CD14-positive monocyte (primary cell): ENCODE measurements around the gene ZFYVE28. TPM values are rescaled to one million over a fixed set of nuclear protein-coding genes. Genes with fewer than 3 reads are reported as not detected.
A peak's percentile ranks its signal among the peaks of the same experiment; 100 is the strongest.
"Not testable (repeated sequence)": the region's sequence is repeated elsewhere in the genome, so short reads cannot be mapped to it uniquely, and the experiment has no call there.

Source experiments
- DNase-seq, 3 donors: peaks; one replicate each; pipeline ENCODE4 v3.0.0-alpha.2; 2011 to 2022
- H2AFZ ChIP-seq: 2 replicates; pipeline ENCODE4 v1.6.0; 2012; ENCODE audit warnings: mild to moderate bottlenecking, low read depth, low read length, inconsistent platforms; ENCODE audit not compliant: insufficient read depth, poor library complexity, severe bottlenecking
- H3K27ac ChIP-seq, 2 donors: 1 replicate in 1 of 2; 2 replicates in 1 of 2; pipeline ENCODE4 v1.5.1; 2012 to 2013; ENCODE audit warnings: low read length in 2 of 2, control low read depth in 1 of 2, inconsistent platforms in 1 of 2, low read depth in 1 of 2, mild to moderate bottlenecking in 1 of 2
- H3K27me3 ChIP-seq, 2 donors: one replicate each; pipeline versions ENCODE4 v1.6.0 to v1.6.1; 2011 to 2013; ENCODE audit warnings: low read length in 2 of 2; ENCODE audit not compliant: control insufficient read depth in 2 of 2, insufficient read depth in 2 of 2
- H3K36me3 ChIP-seq, 2 donors: replicated peaks in 1 of 2; 1 replicate in 1 of 2; 2 replicates in 1 of 2; pipeline versions ENCODE4 v1.5.1 to v1.6.1; 2012 to 2013; ENCODE audit warnings: low read length in 2 of 2, control low read depth in 1 of 2, inconsistent platforms in 1 of 2, mild to moderate bottlenecking in 1 of 2; ENCODE audit not compliant: insufficient read depth in 2 of 2, control insufficient read depth in 1 of 2
- H3K4me1 ChIP-seq, 2 donors: 1 replicate in 1 of 2; 2 replicates in 1 of 2; pipeline versions ENCODE4 v1.5.1 to v1.6.1; 2012 to 2013; ENCODE audit warnings: low read length in 2 of 2, control low read depth in 1 of 2, inconsistent platforms in 1 of 2, mild to moderate bottlenecking in 1 of 2, moderate library complexity in 1 of 2; ENCODE audit not compliant: insufficient read depth in 2 of 2, control insufficient read depth in 1 of 2
- H3K4me2 ChIP-seq: replicated peaks from 2 replicates; pipeline ENCODE3; 2012; ENCODE audit warnings: low read length, moderate library complexity, mild to moderate bottlenecking; ENCODE audit not compliant: poor library complexity, severe bottlenecking; ENCODE audit errors: extremely low read depth
- H3K4me3 ChIP-seq, 3 experiments: fragments of 200-600 bp in 1 of 3; sonication (generic) in 1 of 3; replicated peaks in 1 of 3; 1 replicate in 2 of 3; 2 replicates in 1 of 3; pipeline ENCODE4 v1.5.1; 2011 to 2013; ENCODE audit warnings: low read length in 3 of 3, mild to moderate bottlenecking in 3 of 3, control low read depth in 2 of 3, low read depth in 2 of 3, inconsistent platforms in 1 of 3, moderate library complexity in 1 of 3
- H3K79me2 ChIP-seq: 2 replicates; pipeline ENCODE4 v1.6.0; 2012; ENCODE audit warnings: mild to moderate bottlenecking, control low read depth, inconsistent platforms, low read length, moderate library complexity; ENCODE audit not compliant: insufficient read depth
- H3K9ac ChIP-seq: 2 replicates; pipeline ENCODE4 v1.6.0; 2017; ENCODE audit warnings: low read length, mild to moderate bottlenecking; ENCODE audit not compliant: insufficient read depth, poor library complexity, severe bottlenecking
- H3K9me3 ChIP-seq, 2 donors: replicated peaks in 1 of 2; 1 replicate in 1 of 2; 2 replicates in 1 of 2; pipeline versions ENCODE4 v1.5.1 to v1.6.1; 2012 to 2013; ENCODE audit warnings: low read length in 2 of 2, control low read depth in 1 of 2; ENCODE audit not compliant: control insufficient read depth in 1 of 2, insufficient read depth in 1 of 2
- H4K20me1 ChIP-seq: 2 replicates; pipeline ENCODE4 v1.6.0; 2012; ENCODE audit warnings: mild to moderate bottlenecking, low read length, control low read depth, moderate library complexity; ENCODE audit not compliant: insufficient read depth
- H3K27ac Mint-ChIP-seq, 7 donors: one replicate each; pipeline ENCODE4 v1.8.0; 2020; ENCODE audit warnings: mild to moderate bottlenecking in 7 of 7, mixed read lengths in 7 of 7, moderate library complexity in 6 of 7, inconsistent platforms in 2 of 7
- H3K27me3 Mint-ChIP-seq, 3 donors: one replicate each; pipeline ENCODE4 v1.8.0; 2021 to 2022; ENCODE audit warnings: low read depth in 3 of 3, mild to moderate bottlenecking in 3 of 3, mixed read lengths in 3 of 3, moderate library complexity in 3 of 3, inconsistent platforms in 1 of 3
- H3K36me3 Mint-ChIP-seq, 2 donors: one replicate each; pipeline ENCODE4 v1.8.0; 2020; ENCODE audit warnings: mixed read lengths in 2 of 2, inconsistent platforms in 1 of 2, mild to moderate bottlenecking in 1 of 2
- H3K4me1 Mint-ChIP-seq: one replicate; pipeline ENCODE4 v1.8.0; 2020; ENCODE audit warnings: mild to moderate bottlenecking, mixed read lengths
- H3K4me3 Mint-ChIP-seq, 2 donors: one replicate each; pipeline ENCODE4 v1.8.0; 2020; ENCODE audit warnings: mild to moderate bottlenecking in 2 of 2, mixed read lengths in 2 of 2, moderate library complexity in 1 of 2
- H3K9me3 Mint-ChIP-seq, 7 donors: one replicate each; pipeline ENCODE4 v1.8.0; 2020 to 2022; ENCODE audit warnings: mixed read lengths in 7 of 7, mild to moderate bottlenecking in 6 of 7, moderate library complexity in 6 of 7, inconsistent platforms in 2 of 7
- WGBS: methylation state at CpG from one replicate; pipeline ENCODE4 v1.1.5; 2013; ENCODE audit warnings: missing lambda C conversion rate; ENCODE audit not compliant: insufficient coverage; 5-methylcytosine and 5-hydroxymethylcytosine counted together
- intact Hi-C, 2 donors: fragments of 100-400 bp; cut with micrococcal nuclease; formaldehyde crosslinking; loops; one replicate each; pipeline versions ENCODE4 v1.15.0 to v1.15.1; 2023
- polyA plus RNA-seq, 3 donors: library from polyadenylated mRNA; depleted of rRNA in 1 of 3; unstranded in 2 of 3; stranded (reverse) in 1 of 3; fragments of 300-500 nt in 2 of 3; fragments of >200 nt in 1 of 3; fragmentation: Illumina TruSeq in 2 of 3; gene quantifications; 1 replicate in 2 of 3; 2 replicates in 1 of 3; pipeline ENCODE4 v1.2.3, GENCODE V29; 2012 to 2021
- TF ChIP-seq, protein P1 (sequence below): fragments of 200-600 bp; IDR thresholded peaks from one replicate; pipeline ENCODE4 v1.8.0; 2022; ENCODE audit warnings: antibody characterized with exemption, mild to moderate bottlenecking

The ZFYVE28 gene
- polyA plus RNA-seq, 3 donors: 1.0 to 4.4 (median 1.1) TPM

DNA sequence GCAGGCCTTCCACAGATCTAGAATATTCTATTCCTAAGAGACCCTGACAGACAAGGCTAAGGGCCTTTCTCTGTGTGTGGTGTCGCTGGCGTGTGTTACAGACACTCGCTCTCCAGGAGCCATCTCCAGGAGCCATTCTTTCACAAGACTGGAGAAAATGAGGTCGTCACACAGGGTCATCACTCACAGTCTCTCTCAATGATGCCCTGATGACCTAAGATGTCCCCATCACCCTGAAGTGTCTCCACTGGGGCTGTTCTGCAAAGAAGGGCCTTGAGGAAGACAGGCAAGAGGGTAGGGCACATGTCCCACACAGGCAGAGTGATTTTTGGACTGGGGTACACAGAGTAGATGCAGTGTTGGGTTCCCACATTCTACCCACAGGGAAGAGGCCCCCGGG, 34.7 kb downstream of the ZFYVE28 start:
- no peak overlapping the region for H2AFZ ChIP-seq
- no peak overlapping the region for H3K4me3 Mint-ChIP-seq
- no peak overlapping the region for H3K4me3 ChIP-seq

DNA sequence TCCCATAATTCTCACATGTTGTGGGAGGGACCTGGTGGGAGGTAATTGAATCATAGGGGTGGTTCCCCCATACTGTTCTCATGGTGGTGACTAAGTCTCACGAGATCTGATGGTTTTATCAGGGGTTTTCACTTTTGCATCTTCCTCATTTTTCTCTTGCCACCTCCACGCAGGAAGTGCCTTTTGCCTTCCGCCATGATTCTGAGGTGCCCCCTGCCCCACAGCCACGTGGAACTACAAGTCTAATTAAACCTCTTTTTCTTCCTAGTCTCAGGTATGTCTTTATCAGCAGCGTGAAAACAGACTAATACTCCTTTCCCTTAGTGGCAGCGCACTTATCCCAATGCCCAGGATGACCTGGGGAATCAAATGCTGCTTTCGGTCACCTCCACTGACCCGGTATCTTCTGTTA, 35.2 kb downstream of the ZFYVE28 start:
- H3K4me3 ChIP-seq, H3K36me3 ChIP-seq, H3K27me3 ChIP-seq, H3K9ac ChIP-seq, H3K4me2 ChIP-seq, H3K9me3 ChIP-seq, H4K20me1 ChIP-seq, H3K27me3 Mint-ChIP-seq, H3K36me3 Mint-ChIP-seq, H3K27ac ChIP-seq, intact Hi-C loops, H3K4me1 ChIP-seq, H3K79me2 ChIP-seq, H2AFZ ChIP-seq: not testable (repeated sequence)
- Mint-ChIP-seq H3K27ac (peak overlapping the region in 5 of 7 donors; percentile 15 to 90 (median 70)), H3K4me3 (peak overlapping the region in 1 of 2 donors; percentile 39), H3K9me3 (peaks cover 0 to 22% (median 10%) of the 10 kb centered on the region in 7 donors), H3K4me1 (peaks cover 14% of the 10 kb centered on the region)
- peak; percentile 40 to 83 (median 53) for DNase-seq
- 83% methylated on average over 4 of the region's 8 CpGs for WGBS

More for the DNA sequence above, 34.7 kb downstream of the ZFYVE28 start:
- Histone ChIP-seq H3K4me1 (no peaks in the 10 kb centered on the region), H3K4me2 (no peak overlapping the region), H3K27me3 (no peaks in the 10 kb centered on the region), H4K20me1 (no peaks in the 10 kb centered on the region), H3K9me3 (no peaks in the 10 kb centered on the region), H3K9ac (no peak overlapping the region), H3K79me2 (no peaks in the 10 kb centered on the region), H3K27ac (no peak overlapping the region), H3K36me3 (no peaks in the 10 kb centered on the region)
- Mint-ChIP-seq H3K9me3 (peaks cover 0 to 22% (median 10%) of the 10 kb centered on the region in 7 donors), H3K27me3 (peaks cover 2 to 5% (median 5%) of the 10 kb centered on the region in 3 donors), H3K27ac (peak overlapping the region in 5 of 7 donors; percentile 13 to 90 (median 41)), H3K36me3 (peaks cover 0 to 4% of the 10 kb centered on the region in 2 donors), H3K4me1 (peaks cover 14% of the 10 kb centered on the region)
- peak in 1 of 3 donors; percentile 59 for DNase-seq
- intact Hi-C loops: no loop called here
- WGBS: 94% methylated on average over 4 of the region's 5 CpGs
- TF ChIP-seq, protein P1, sequence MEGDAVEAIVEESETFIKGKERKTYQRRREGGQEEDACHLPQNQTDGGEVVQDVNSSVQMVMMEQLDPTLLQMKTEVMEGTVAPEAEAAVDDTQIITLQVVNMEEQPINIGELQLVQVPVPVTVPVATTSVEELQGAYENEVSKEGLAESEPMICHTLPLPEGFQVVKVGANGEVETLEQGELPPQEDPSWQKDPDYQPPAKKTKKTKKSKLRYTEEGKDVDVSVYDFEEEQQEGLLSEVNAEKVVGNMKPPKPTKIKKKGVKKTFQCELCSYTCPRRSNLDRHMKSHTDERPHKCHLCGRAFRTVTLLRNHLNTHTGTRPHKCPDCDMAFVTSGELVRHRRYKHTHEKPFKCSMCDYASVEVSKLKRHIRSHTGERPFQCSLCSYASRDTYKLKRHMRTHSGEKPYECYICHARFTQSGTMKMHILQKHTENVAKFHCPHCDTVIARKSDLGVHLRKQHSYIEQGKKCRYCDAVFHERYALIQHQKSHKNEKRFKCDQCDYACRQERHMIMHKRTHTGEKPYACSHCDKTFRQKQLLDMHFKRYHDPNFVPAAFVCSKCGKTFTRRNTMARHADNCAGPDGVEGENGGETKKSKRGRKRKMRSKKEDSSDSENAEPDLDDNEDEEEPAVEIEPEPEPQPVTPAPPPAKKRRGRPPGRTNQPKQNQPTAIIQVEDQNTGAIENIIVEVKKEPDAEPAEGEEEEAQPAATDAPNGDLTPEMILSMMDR: no peak

DNA sequence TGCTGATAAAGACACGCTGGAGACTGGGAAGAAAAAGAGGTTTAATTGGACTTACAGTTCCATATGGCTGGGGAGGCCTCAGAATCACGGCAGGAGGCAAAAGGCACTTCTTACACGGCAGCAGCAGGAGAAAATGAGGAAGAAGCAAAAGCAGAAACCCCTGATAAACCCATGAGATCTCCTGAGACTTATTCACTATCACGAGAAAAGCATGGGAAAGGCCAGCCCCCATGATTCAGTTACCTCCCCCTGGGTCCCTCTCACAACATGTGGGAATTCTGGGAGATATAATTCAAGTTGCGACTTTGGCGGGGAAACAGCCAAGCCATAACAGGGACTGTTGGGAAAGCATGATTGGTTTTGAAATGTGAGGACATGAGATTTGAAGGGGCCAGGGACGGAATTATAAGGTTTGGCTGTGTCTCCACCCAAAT, 35.7 kb downstream of the ZFYVE28 start:
- Mint-ChIP-seq H3K4me1 (peaks cover 14% of the 10 kb centered on the region), H3K9me3 (peaks cover 0 to 22% (median 10%) of the 10 kb centered on the region in 7 donors), H3K27ac (peak overlapping the region; percentile 6 to 90 (median 70))
- DNase-seq: peak; percentile 15 to 72 (median 34)
- H3K4me1 ChIP-seq, H3K79me2 ChIP-seq, H3K27me3 ChIP-seq, H3K4me3 Mint-ChIP-seq, H3K36me3 Mint-ChIP-seq, H3K27me3 Mint-ChIP-seq, H3K27ac ChIP-seq, H3K4me3 ChIP-seq, H3K4me2 ChIP-seq, H4K20me1 ChIP-seq, intact Hi-C loops, H3K36me3 ChIP-seq, H2AFZ ChIP-seq, H3K9ac ChIP-seq, H3K9me3 ChIP-seq: not testable (repeated sequence)
- 0% methylated on average over 3 of the region's 7 CpGs for WGBS

DNA sequence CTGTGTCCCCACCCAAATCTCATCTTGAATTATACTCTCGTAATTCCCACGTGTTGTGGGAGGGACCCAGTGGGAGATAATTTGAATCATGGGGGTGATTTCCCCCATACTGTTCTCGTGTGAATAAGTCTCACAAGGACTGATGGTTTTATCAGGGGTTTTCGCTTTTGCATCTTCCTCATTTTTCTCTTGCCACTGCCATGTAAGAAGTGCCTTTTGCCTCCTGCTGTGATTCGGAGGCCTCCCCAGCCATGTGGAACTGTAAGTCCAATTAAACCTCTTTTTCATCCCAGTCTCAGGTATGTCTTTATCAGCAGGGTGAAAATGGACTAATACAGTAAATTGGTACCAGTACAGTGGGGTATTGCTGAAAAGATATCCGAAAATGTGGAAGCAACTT, 37.9 kb downstream of the ZFYVE28 start:
- H3K27ac ChIP-seq, H3K9ac ChIP-seq, H3K27me3 Mint-ChIP-seq, H3K79me2 ChIP-seq, H3K27ac Mint-ChIP-seq, H3K4me3 Mint-ChIP-seq, H3K4me3 ChIP-seq, H3K9me3 ChIP-seq, intact Hi-C loops, H3K27me3 ChIP-seq, H3K4me2 ChIP-seq, H3K36me3 Mint-ChIP-seq, H3K4me1 ChIP-seq, H4K20me1 ChIP-seq, H3K36me3 ChIP-seq, H2AFZ ChIP-seq: not testable (repeated sequence)
- WGBS: 31% methylated on average over 1 of the region's 6 CpGs
- H3K4me1 Mint-ChIP-seq: peaks cover 14% of the 10 kb centered on the region
- peak in 1 of 3 donors; percentile 56 for DNase-seq
- H3K9me3 Mint-ChIP-seq: peaks cover 0 to 28% (median 10%) of the 10 kb centered on the region in 7 donors
